Endodermal cell (in vitro differentiated cells): ENCODE measurements around the gene CCDC69. TPM values are rescaled to one million over a fixed set of nuclear protein-coding genes. Genes with fewer than 3 reads are reported as not detected.

ENCODE experiments used
- DNase-seq: peaks from one replicate; pipeline ENCODE4 v3.0.0-alpha.2; 2017
- H3K27ac ChIP-seq: 2 replicates; pipeline ENCODE4 v1.5.1; 2013; ENCODE audit warnings: mild to moderate bottlenecking, low read depth, low read length, moderate library complexity
- H3K27me3 ChIP-seq: 2 replicates; pipeline ENCODE4 v1.6.1; 2013; ENCODE audit warnings: mild to moderate bottlenecking, low read length, moderate library complexity; ENCODE audit not compliant: insufficient read depth, control insufficient read depth, poor library complexity, severe bottlenecking
- H3K36me3 ChIP-seq: 2 replicates; pipeline ENCODE4 v1.7.0; 2013; ENCODE audit warnings: mild to moderate bottlenecking, low read length, moderate library complexity; ENCODE audit not compliant: control insufficient read depth, insufficient read depth
- H3K4me1 ChIP-seq: one replicate; pipeline ENCODE4 v1.7.0; 2013; ENCODE audit warnings: low read length; ENCODE audit not compliant: control insufficient read depth, insufficient read depth
- H3K4me3 ChIP-seq: 2 replicates; pipeline ENCODE4 v1.5.1; 2013; ENCODE audit warnings: mild to moderate bottlenecking, low read length, moderate library complexity
- H3K9ac ChIP-seq: 2 replicates; pipeline ENCODE4 v1.6.1; 2013; ENCODE audit warnings: mild to moderate bottlenecking, low read length, moderate library complexity; ENCODE audit not compliant: poor library complexity, severe bottlenecking; ENCODE audit errors: extremely low read depth
- H3K9me3 ChIP-seq: 2 replicates; pipeline ENCODE4 v1.6.1; 2013; ENCODE audit warnings: mild to moderate bottlenecking, low read length, moderate library complexity; ENCODE audit not compliant: control insufficient read depth
- H3K27ac Mint-ChIP-seq: 2 replicates; pipeline ENCODE4 v1.8.0; 2020; ENCODE audit warnings: mixed read lengths
- H3K27me3 Mint-ChIP-seq: 2 replicates; pipeline ENCODE4 v1.8.0; 2021; ENCODE audit warnings: mild to moderate bottlenecking, mixed read lengths; ENCODE audit not compliant: insufficient read depth
- H3K36me3 Mint-ChIP-seq: 2 replicates; pipeline ENCODE4 v1.8.0; 2020; ENCODE audit warnings: low read depth, mixed read lengths
- H3K4me1 Mint-ChIP-seq: 2 replicates; pipeline ENCODE4 v1.8.0; 2020; ENCODE audit warnings: mixed read lengths
- H3K4me3 Mint-ChIP-seq: 2 replicates; pipeline ENCODE4 v1.8.0; 2020; ENCODE audit warnings: mild to moderate bottlenecking, moderate library complexity, mixed read lengths
- H3K9me3 Mint-ChIP-seq: 2 replicates; pipeline ENCODE4 v1.8.0; 2020; ENCODE audit warnings: mild to moderate bottlenecking, mixed read lengths
- WGBS, 2 experiments: methylation state at CpG; one replicate each; pipeline versions ENCODE4 v1.1.5 to v1.1.7; 2013; ENCODE audit warnings: missing lambda C conversion rate in 2 of 2, mixed read lengths in 1 of 2; ENCODE audit not compliant: insufficient coverage in 1 of 2, insufficient read length in 1 of 2; 5-methylcytosine and 5-hydroxymethylcytosine counted together
- total RNA-seq, 2 donors: library from RNA; stranded (reverse); fragmentation: NEBNext Ultra II Directional in 1 of 2; extraction: Animal tissue kit (Norgen Biotek cat#: 25700) in 1 of 2; gene quantifications; 2 replicates in 1 of 2; 3 replicates in 1 of 2; pipeline ENCODE4 v1.2.1, GENCODE V29; 2021
- TF ChIP-seq, protein P1 (sequence below): fragments of 200-600 bp; sonication (generic); conservative IDR thresholded peaks from 2 replicates; pipeline ENCODE4 v1.5.0; 2021; ENCODE audit warnings: antibody characterized with exemption, mild to moderate bottlenecking

The CCDC69 gene
- total RNA-seq, 2 donors from 2014 or later: 4.4 to 6.4 TPM

DNA sequence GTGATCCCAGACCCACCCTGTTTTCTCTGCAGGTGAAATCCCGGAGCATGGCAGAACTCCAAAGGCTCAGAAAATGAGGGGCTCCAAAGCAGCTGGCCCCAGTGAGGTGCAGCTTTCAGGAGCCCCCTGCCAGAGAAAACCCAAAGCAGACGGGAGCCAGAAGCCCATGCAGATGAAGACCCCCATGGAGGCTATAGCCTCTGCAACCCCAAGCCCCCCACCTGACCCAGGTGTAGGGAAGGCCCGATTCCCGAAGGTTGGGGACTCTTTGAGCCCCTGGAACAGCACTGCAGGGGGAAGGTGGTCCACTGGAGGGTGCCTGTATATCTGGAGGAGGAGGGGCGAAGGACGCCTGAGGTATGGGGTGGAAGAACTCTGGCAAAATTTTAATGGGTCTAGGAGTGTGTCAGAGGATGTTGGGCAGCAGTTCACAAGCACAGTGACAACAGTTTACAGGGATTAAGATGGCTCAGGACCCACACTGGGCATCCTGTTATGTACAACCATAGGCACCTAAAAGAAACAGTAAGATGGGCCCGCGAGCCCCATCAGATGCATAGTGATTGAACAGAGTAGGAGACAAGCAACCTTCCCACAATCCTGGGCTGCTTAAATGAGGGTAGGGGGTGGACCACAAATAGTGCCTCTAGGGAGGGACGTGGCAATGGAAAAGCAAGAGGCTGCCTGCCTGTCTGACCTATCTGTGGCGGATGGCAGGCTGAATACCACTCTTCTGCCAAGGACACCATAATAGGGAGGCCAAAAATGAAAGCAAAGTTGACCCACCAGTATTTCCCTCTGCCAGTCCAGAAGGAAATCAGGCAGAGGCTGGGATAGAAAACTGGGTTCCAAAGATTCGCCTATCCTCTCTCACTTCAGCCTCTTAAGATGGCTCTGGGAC lies 49.9 kb downstream of the CCDC69 start:
- no peaks in the 10 kb centered on the region for H3K27me3 ChIP-seq
- TF ChIP-seq, protein P1, sequence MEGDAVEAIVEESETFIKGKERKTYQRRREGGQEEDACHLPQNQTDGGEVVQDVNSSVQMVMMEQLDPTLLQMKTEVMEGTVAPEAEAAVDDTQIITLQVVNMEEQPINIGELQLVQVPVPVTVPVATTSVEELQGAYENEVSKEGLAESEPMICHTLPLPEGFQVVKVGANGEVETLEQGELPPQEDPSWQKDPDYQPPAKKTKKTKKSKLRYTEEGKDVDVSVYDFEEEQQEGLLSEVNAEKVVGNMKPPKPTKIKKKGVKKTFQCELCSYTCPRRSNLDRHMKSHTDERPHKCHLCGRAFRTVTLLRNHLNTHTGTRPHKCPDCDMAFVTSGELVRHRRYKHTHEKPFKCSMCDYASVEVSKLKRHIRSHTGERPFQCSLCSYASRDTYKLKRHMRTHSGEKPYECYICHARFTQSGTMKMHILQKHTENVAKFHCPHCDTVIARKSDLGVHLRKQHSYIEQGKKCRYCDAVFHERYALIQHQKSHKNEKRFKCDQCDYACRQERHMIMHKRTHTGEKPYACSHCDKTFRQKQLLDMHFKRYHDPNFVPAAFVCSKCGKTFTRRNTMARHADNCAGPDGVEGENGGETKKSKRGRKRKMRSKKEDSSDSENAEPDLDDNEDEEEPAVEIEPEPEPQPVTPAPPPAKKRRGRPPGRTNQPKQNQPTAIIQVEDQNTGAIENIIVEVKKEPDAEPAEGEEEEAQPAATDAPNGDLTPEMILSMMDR: no peak
- H3K36me3 Mint-ChIP-seq: no peaks in the 10 kb centered on the region
- DNase-seq: no peak
- H3K27ac ChIP-seq: no peak overlapping the region
- no peak overlapping the region for H3K9ac ChIP-seq
- H3K4me3 ChIP-seq: no peak overlapping the region
- no peaks in the 10 kb centered on the region for H3K9me3 Mint-ChIP-seq
- no peak overlapping the region for H3K4me3 Mint-ChIP-seq
- WGBS, 2 experiments: 93 to 100% methylated on average over 4 to 11 of the region's 11 CpGs
- peaks cover 2% of the 10 kb centered on the region for H3K4me1 Mint-ChIP-seq
- peaks cover 5% of the 10 kb centered on the region for H3K27me3 Mint-ChIP-seq
- H3K4me1 ChIP-seq: no peaks in the 10 kb centered on the region
- H3K27ac Mint-ChIP-seq: no peak overlapping the region
- H3K36me3 ChIP-seq: no peaks in the 10 kb centered on the region
- H3K9me3 ChIP-seq: no peaks in the 10 kb centered on the region

DNA sequence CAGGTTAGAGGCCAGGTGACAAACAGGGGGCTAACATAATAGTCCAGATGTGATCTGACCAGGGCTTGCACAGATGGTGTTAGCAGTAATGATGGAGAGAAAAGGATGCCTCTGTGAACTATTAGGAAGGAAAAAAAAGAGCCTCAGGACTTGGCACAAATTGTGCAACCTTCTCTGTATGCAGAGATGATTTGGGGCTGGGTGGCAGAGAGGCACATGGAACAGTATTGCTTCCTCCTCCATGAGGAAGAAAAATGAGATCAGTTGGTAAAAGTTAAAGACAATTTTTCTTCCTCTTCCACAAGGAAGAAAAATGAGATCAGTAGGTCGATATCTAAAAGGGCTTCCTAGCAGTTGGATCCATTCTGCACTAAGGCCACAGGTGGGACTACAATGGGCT lies 52.4 kb downstream of the CCDC69 start:
- no peak overlapping the region for H3K4me3 ChIP-seq
- Mint-ChIP-seq H3K9me3 (peaks cover 7% of the 10 kb centered on the region), H3K4me3 (no peak overlapping the region), H3K27ac (no peak overlapping the region), H3K27me3 (peaks cover 3% of the 10 kb centered on the region), H3K36me3 (no peaks in the 10 kb centered on the region), H3K4me1 (peaks cover 2% of the 10 kb centered on the region)
- no peaks in the 10 kb centered on the region for H3K9me3 ChIP-seq
- H3K9ac ChIP-seq: no peak overlapping the region
- no peak for DNase-seq
- no peaks in the 10 kb centered on the region for H3K36me3 ChIP-seq
- H3K4me1 ChIP-seq: no peaks in the 10 kb centered on the region
- WGBS, 2 experiments: 60 to 74% methylated on average over 1 of the region's 1 CpG
- TF ChIP-seq, protein P1: no peak
- no peaks in the 10 kb centered on the region for H3K27me3 ChIP-seq
- H3K27ac ChIP-seq: no peak overlapping the region

DNA sequence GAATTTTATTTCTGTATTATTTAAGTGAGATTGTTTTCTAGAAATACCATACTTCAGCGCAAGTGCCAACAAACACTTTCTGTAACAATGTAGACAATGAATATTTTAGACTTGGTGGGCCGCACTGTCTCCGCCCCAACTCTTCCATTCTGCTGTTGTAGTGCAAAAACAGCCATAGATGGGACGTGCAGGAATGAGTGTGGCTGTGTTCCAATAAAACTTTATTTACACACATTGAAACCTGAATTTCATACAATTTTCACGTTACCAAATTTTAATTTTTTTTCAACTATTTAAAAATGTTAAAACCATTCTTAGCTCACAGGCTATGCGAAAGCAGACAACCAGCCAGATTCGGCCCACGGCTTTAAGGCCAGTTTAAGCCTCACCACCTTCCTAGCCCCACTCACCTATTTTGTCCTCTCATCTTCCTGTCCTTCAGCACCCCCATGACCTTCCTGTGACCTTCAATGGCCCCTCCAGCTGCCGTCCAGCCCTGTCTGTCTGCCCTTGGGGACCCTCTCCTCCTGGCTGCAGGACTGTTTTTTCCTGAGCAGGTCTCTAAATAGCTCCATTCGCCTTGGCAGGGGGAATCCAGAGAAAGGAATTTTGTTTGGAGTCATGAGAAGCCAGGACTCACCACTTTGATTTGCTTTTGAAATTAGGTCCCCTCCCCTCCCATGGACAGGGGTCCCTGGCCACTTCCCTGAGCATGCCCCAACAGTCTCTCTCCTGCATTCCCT lies 55.1 kb downstream of the CCDC69 start:
- H3K27ac Mint-ChIP-seq: no peak overlapping the region

More for the DNA sequence above, 55.1 kb downstream of the CCDC69 start:
- WGBS, 2 experiments: 85 to 87% methylated on average over 6 to 10 of the region's 10 CpGs
- Mint-ChIP-seq H3K9me3 (peaks cover 11% of the 10 kb centered on the region), H3K27me3 (peaks cover 3% of the 10 kb centered on the region), H3K4me1 (peaks cover 1% of the 10 kb centered on the region), H3K4me3 (no peak overlapping the region), H3K36me3 (no peaks in the 10 kb centered on the region)
- DNase-seq: no peak
- Histone ChIP-seq H3K36me3 (no peaks in the 10 kb centered on the region), H3K4me3 (no peak overlapping the region), H3K27me3 (no peaks in the 10 kb centered on the region), H3K27ac (no peak overlapping the region), H3K4me1 (no peaks in the 10 kb centered on the region), H3K9me3 (no peaks in the 10 kb centered on the region), H3K9ac (no peak overlapping the region)
- TF ChIP-seq, protein P1: no peak
